WTC11 (cell line): ENCODE measurements around the gene GPR37. TPM values are rescaled to one million over a fixed set of nuclear protein-coding genes. Genes with fewer than 3 reads are reported as not detected.

Experiments
- CBFB ChIP-seq: sonication (generic); formaldehyde crosslinking; IDR thresholded peaks from 2 replicates; pipeline ENCODE4 v1.8.1; 2022; ENCODE audit warnings: mild to moderate bottlenecking, low read depth, missing genetic modification reagents
- EMX1 ChIP-seq: fragments of 250-450 bp; sonication (Bioruptor Pico); IDR thresholded peaks from 2 replicates; pipeline ENCODE4 v1.8.0; 2021; ENCODE audit warnings: mild to moderate bottlenecking
- ETV6 ChIP-seq: sonication (generic); formaldehyde crosslinking; IDR thresholded peaks from 2 replicates; pipeline ENCODE4 v1.8.1; 2022; ENCODE audit warnings: mild to moderate bottlenecking, missing genetic modification reagents
- NR2C2 ChIP-seq: sonication (generic); formaldehyde crosslinking; IDR thresholded peaks from 2 replicates; pipeline ENCODE4 v1.8.0; 2022; ENCODE audit warnings: mild to moderate bottlenecking, missing genetic modification reagents
- NR3C1 ChIP-seq: sonication (generic); formaldehyde crosslinking; conservative IDR thresholded peaks from 2 replicates; pipeline ENCODE4 v1.8.1; 2023; ENCODE audit warnings: low read depth, mild to moderate bottlenecking, missing genetic modification reagents
- ZNF121 ChIP-seq: sonication (generic); formaldehyde crosslinking; IDR thresholded peaks from 2 replicates; pipeline ENCODE4 v1.8.0; 2023; ENCODE audit warnings: missing genetic modification reagents
- ZNF416 ChIP-seq: fragments of 250-450 bp; sonication (Bioruptor Pico); IDR thresholded peaks from 2 replicates; pipeline ENCODE4 v1.9.0; 2021; ENCODE audit warnings: mild to moderate bottlenecking, inconsistent platforms
- total RNA-seq: library from RNA; stranded (reverse); gene quantifications from 3 replicates; pipeline ENCODE4 v1.2.3, GENCODE V29; 2021
- TF ChIP-seq, protein P1 (sequence below): sonication (generic); formaldehyde crosslinking; IDR thresholded peaks from 2 replicates; pipeline ENCODE4 v1.8.1; 2023; ENCODE audit warnings: mild to moderate bottlenecking, missing genetic modification reagents, moderate library complexity
- TF ChIP-seq, protein P2 (sequence below): sonication (generic); formaldehyde crosslinking; IDR thresholded peaks from 2 replicates; pipeline ENCODE4 v1.8.1; 2022; ENCODE audit warnings: mild to moderate bottlenecking, missing genetic modification reagents, moderate library complexity, borderline replicate concordance
- TF ChIP-seq, protein P3 (sequence below): sonication (generic); formaldehyde crosslinking; IDR thresholded peaks from 2 replicates; pipeline ENCODE4 v1.8.0; 2022; ENCODE audit warnings: mild to moderate bottlenecking, missing genetic modification reagents
- TF ChIP-seq, protein P4 (sequence below): fragments of 250-450 bp; sonication (Bioruptor Pico); IDR thresholded peaks from 2 replicates; pipeline ENCODE4 v2.1.2; 2022; ENCODE audit warnings: mild to moderate bottlenecking, moderate library complexity
- TF ChIP-seq, protein P5 (sequence below): sonication (generic); formaldehyde crosslinking; IDR thresholded peaks from 2 replicates; pipeline ENCODE4 v1.8.1; 2022; ENCODE audit warnings: mild to moderate bottlenecking, moderate library complexity, missing genetic modification reagents
- TF ChIP-seq, protein P6 (sequence below): sonication (generic); formaldehyde crosslinking; IDR thresholded peaks from 2 replicates; pipeline ENCODE4 v1.8.0; 2022; ENCODE audit warnings: mild to moderate bottlenecking, missing genetic modification reagents
- TF ChIP-seq, protein P7 (sequence below): fragments of 250-450 bp; sonication (Bioruptor Pico); conservative IDR thresholded peaks from 2 replicates; pipeline ENCODE4 v1.9.0; 2021; ENCODE audit warnings: mild to moderate bottlenecking
- TF ChIP-seq, protein P8 (sequence below): sonication (generic); formaldehyde crosslinking; IDR thresholded peaks from 2 replicates; pipeline ENCODE4 v1.8.0; 2023; ENCODE audit warnings: missing genetic modification reagents

GPR37 gene
- total RNA-seq, 1 experiment from 2014 or later = 20.4 TPM

DNA sequence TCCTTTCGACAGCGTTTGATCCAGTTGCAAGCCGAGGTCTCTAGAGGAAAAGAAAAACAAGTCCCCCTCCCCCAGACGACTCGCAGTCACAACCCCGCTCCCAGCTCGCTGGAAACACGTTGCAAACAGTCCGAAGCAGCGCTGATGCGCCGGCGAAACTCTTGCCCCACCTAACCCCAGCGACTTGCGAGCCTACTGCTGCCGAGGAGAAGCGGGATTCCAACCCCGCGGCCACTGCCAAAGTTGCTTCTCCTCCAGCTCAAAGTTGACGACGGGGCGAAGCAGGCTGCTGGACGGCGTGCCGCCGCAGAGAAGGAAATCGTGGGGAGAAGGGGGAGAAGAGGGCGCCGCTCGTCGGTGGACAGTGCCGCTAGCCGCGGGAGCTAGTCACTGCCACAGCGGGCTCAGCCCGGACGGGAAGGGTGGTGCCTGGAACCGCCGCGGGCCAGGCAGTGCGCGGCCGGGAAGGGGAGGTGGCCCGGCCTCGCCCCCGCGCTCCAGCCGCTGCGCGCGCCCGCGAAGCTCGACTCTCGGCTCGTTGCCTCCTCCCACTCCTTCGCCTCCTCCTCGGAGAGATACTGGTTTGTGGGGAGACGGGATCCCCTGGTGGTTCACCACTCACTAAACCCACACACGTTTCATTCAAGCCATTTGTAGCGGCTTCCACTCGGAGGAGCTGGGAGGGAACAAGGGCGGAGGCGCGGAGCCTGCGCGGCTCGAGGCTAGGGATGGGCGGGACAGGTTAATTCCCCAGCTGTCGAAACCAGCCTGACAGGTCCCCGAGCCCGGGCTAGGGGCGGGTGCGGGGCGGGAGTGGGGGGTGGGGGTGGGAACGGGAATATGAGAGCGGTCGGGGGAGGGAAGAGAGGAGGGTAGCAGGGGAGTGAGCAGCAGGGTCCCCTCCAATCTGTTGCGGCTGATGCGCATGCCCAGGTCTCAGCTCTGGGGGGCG lies at the start of gene GPR37 (continued):
- TF ChIP-seq, protein P1, sequence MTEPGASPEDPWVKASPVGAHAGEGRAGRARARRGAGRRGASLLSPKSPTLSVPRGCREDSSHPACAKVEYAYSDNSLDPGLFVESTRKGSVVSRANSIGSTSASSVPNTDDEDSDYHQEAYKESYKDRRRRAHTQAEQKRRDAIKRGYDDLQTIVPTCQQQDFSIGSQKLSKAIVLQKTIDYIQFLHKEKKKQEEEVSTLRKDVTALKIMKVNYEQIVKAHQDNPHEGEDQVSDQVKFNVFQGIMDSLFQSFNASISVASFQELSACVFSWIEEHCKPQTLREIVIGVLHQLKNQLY (CRISPR knock-in tag) = 0 out of 2 replicates have a peak, but pooled peaks have one; percentile 22
- TF ChIP-seq, protein P2, sequence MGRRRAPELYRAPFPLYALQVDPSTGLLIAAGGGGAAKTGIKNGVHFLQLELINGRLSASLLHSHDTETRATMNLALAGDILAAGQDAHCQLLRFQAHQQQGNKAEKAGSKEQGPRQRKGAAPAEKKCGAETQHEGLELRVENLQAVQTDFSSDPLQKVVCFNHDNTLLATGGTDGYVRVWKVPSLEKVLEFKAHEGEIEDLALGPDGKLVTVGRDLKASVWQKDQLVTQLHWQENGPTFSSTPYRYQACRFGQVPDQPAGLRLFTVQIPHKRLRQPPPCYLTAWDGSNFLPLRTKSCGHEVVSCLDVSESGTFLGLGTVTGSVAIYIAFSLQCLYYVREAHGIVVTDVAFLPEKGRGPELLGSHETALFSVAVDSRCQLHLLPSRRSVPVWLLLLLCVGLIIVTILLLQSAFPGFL = no peak
- TF ChIP-seq NR3C1 (CRISPR knock-in tag) (no peak), ZNF416 (CRISPR knock-in tag) (no peak), NR2C2 (CRISPR knock-in tag) (no peak), EMX1 (CRISPR knock-in tag) (no peak), ETV6 (peak; percentile 54), CBFB (CRISPR knock-in tag) (no peak; the same call in 1 of the 2 replicates), ZNF121 (no peak)
- TF ChIP-seq, protein P3, sequence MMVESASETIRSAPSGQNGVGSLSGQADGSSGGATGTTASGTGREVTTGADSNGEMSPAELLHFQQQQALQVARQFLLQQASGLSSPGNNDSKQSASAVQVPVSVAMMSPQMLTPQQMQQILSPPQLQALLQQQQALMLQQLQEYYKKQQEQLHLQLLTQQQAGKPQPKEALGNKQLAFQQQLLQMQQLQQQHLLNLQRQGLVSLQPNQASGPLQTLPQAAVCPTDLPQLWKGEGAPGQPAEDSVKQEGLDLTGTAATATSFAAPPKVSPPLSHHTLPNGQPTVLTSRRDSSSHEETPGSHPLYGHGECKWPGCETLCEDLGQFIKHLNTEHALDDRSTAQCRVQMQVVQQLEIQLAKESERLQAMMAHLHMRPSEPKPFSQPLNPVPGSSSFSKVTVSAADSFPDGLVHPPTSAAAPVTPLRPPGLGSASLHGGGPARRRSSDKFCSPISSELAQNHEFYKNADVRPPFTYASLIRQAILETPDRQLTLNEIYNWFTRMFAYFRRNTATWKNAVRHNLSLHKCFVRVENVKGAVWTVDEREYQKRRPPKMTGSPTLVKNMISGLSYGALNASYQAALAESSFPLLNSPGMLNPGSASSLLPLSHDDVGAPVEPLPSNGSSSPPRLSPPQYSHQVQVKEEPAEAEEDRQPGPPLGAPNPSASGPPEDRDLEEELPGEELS (CRISPR knock-in tag) = peak; percentile 78; the same call in 1 of the 2 replicates
- TF ChIP-seq, protein P4, sequence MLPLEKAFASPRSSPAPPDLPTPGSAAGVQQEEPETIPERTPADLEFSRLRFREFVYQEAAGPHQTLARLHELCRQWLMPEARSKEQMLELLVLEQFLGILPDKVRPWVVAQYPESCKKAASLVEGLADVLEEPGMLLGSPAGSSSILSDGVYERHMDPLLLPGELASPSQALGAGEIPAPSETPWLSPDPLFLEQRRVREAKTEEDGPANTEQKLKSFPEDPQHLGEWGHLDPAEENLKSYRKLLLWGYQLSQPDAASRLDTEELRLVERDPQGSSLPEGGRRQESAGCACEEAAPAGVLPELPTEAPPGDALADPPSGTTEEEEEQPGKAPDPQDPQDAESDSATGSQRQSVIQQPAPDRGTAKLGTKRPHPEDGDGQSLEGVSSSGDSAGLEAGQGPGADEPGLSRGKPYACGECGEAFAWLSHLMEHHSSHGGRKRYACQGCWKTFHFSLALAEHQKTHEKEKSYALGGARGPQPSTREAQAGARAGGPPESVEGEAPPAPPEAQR (CRISPR knock-in tag) = no peak
- TF ChIP-seq, protein P5, sequence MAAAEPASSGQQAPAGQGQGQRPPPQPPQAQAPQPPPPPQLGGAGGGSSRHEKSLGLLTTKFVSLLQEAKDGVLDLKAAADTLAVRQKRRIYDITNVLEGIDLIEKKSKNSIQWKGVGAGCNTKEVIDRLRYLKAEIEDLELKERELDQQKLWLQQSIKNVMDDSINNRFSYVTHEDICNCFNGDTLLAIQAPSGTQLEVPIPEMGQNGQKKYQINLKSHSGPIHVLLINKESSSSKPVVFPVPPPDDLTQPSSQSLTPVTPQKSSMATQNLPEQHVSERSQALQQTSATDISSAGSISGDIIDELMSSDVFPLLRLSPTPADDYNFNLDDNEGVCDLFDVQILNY (CRISPR knock-in tag) = no peak
- TF ChIP-seq, protein P6, sequence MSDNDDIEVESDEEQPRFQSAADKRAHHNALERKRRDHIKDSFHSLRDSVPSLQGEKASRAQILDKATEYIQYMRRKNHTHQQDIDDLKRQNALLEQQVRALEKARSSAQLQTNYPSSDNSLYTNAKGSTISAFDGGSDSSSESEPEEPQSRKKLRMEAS (CRISPR knock-in tag) = peak; percentile 22; the same call in 1 of the 2 replicates
- TF ChIP-seq, protein P7, sequence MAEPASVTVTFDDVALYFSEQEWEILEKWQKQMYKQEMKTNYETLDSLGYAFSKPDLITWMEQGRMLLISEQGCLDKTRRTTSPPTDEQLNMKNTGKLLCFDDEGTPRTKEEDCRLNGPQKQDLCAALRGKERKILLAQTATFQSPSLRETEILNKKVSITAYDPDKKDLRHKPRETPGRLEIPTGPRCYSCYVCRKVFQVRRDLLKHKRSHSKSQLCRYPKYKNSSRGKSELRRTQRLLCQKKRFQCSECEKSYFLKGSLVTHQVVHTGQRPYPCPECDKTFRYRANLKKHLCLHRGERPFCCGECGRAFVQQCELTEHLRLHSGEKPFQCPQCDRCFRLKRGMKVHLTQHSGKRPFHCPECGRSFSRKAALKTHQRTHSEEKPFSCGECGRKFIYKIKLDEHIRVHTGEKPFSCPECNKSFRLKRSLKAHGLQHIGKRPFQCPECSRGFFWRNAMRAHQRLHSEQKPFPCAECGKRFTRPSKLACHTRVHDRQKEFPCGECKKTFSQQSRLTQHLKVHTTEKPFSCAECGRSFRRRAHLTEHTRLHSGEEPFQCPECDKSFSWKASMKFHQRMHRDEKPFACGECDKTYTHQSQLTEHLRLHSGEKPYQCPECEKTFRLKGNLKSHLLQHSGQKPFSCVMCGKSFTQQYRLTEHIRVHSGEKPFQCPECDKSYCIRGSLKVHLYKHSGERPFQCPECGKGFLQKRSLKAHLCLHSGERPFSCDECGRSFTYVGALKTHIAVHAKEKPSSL (CRISPR knock-in tag) = no peak
- TF ChIP-seq, protein P8, sequence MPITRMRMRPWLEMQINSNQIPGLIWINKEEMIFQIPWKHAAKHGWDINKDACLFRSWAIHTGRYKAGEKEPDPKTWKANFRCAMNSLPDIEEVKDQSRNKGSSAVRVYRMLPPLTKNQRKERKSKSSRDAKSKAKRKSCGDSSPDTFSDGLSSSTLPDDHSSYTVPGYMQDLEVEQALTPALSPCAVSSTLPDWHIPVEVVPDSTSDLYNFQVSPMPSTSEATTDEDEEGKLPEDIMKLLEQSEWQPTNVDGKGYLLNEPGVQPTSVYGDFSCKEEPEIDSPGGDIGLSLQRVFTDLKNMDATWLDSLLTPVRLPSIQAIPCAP (CRISPR knock-in tag) = 0 out of 2 replicates have a peak, but pooled peaks have one; percentile 49
